Esophagus squamous epithelium (tissue), 4 donors: ENCODE results near the gene COL18A1.

ENCODE experiments used
- POLR2A ChIP-seq, 4 donors: fragments of 450-650 bp; IDR thresholded peaks; one replicate each; pipeline ENCODE4 v1.6.1; 2017; ENCODE audit warnings: antibody characterized with exemption in 4 of 4, mild to moderate bottlenecking in 4 of 4, moderate library complexity in 3 of 4
- TF ChIP-seq, protein P1 (sequence below), 6 experiments: fragments of 450-650 bp in 4 of 6; fragments of 200-600 bp in 2 of 6; sonication (generic) in 2 of 6; IDR thresholded peaks; one replicate each; pipeline ENCODE4 v1.5.1; 2016 to 2019; ENCODE audit warnings: antibody characterized with exemption in 6 of 6, mild to moderate bottlenecking in 4 of 6, moderate library complexity in 4 of 6

GRCh38 chr21:45486443-45487160 is 81.6 kb downstream of the COL18A1 start:
- TF ChIP-seq, protein P1, sequence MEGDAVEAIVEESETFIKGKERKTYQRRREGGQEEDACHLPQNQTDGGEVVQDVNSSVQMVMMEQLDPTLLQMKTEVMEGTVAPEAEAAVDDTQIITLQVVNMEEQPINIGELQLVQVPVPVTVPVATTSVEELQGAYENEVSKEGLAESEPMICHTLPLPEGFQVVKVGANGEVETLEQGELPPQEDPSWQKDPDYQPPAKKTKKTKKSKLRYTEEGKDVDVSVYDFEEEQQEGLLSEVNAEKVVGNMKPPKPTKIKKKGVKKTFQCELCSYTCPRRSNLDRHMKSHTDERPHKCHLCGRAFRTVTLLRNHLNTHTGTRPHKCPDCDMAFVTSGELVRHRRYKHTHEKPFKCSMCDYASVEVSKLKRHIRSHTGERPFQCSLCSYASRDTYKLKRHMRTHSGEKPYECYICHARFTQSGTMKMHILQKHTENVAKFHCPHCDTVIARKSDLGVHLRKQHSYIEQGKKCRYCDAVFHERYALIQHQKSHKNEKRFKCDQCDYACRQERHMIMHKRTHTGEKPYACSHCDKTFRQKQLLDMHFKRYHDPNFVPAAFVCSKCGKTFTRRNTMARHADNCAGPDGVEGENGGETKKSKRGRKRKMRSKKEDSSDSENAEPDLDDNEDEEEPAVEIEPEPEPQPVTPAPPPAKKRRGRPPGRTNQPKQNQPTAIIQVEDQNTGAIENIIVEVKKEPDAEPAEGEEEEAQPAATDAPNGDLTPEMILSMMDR (IDR thresholded peaks at IDR 0.05) = no peak
- no peak for TF ChIP-seq POLR2A (IDR thresholded peaks at IDR 0.05)
